HL-60 (cell line): ENCODE measurements around the gene SMAD7.

Experiments used
- DNase-seq, 2 experiments: peaks; one replicate each; pipeline ENCODE4 v3.0.0-alpha.2; 2010 to 2020; ENCODE audit warnings: low read depth in 1 of 2, low spot score in 1 of 2
- H3K27ac ChIP-seq: fragments of 250-450 bp; sonication (Bioruptor Pico); replicated peaks from 2 replicates; pipeline ENCODE4 v1.5.1; 2020; ENCODE audit warnings: mild to moderate bottlenecking, moderate library complexity
- H3K27me3 ChIP-seq: fragments of 250-450 bp; sonication (Bioruptor Pico); 2 replicates; pipeline ENCODE4 v1.5.1; 2021; ENCODE audit warnings: mild to moderate bottlenecking, moderate library complexity; ENCODE audit not compliant: insufficient read depth, poor library complexity, severe bottlenecking
- H3K4me3 ChIP-seq: replicated peaks from 2 replicates; pipeline ENCODE4 v1.5.1; 2011; ENCODE audit warnings: mild to moderate bottlenecking, control low read depth, low read length; ENCODE audit not compliant: insufficient read depth
- CTCF ChIP-seq: IDR thresholded peaks from one replicate; pipeline ENCODE4 v1.5.1; 2011; ENCODE audit warnings: low read length, control low read depth, inconsistent platforms; ENCODE audit not compliant: insufficient read depth
- GABPA ChIP-seq: IDR thresholded peaks from 2 replicates; pipeline ENCODE4 v1.6.1; 2012; ENCODE audit warnings: low read depth
- POLR2AphosphoS5 ChIP-seq: IDR thresholded peaks from 2 replicates; pipeline ENCODE4 v1.6.1; 2012; ENCODE audit warnings: low read depth
- REST ChIP-seq: IDR thresholded peaks from 2 replicates; pipeline ENCODE4 v1.6.1; 2012; ENCODE audit warnings: low read depth; ENCODE audit not compliant: insufficient replicate concordance
- SPI1 ChIP-seq: IDR thresholded peaks from 2 replicates; pipeline ENCODE4 v1.6.1; 2012; ENCODE audit warnings: low read depth, mild to moderate bottlenecking, borderline replicate concordance

The SMAD7 gene

GRCh38 chr18:48926420-48926857 is 24.3 kb downstream of the SMAD7 start:
- no peak overlapping the region for H3K4me3 ChIP-seq
- no peak for TF ChIP-seq GABPA
- no peak for TF ChIP-seq REST
- no peak for TF ChIP-seq POLR2AphosphoS5
- TF ChIP-seq CTCF, result no peak
- TF ChIP-seq SPI1, result no peak
- no peaks in the 10 kb centered on the region for H3K27me3 ChIP-seq
- H3K27ac ChIP-seq, result no peak overlapping the region
- no peak for DNase-seq

- H3K27ac ChIP-seq, result no peak overlapping the region
- TF ChIP-seq CTCF (no peak), SPI1 (no peak), GABPA (no peak), REST (no peak), POLR2AphosphoS5 (no peak)
- DNase-seq, result no peak
- no peaks in the 10 kb centered on the region for H3K27me3 ChIP-seq
- H3K4me3 ChIP-seq, result no peak overlapping the region
These were observed 25.3 kb downstream of the SMAD7 start for GRCh38 chr18:48925491-48925780.

GRCh38 chr18:48924630-48925490 is 25.9 kb downstream of the SMAD7 start:
- Histone ChIP-seq H3K27me3 (no peaks in the 10 kb centered on the region), H3K4me3 (no peak overlapping the region), H3K27ac (no peak overlapping the region)
- DNase-seq, result no peak
- no peak for TF ChIP-seq GABPA
- no peak for TF ChIP-seq POLR2AphosphoS5
- TF ChIP-seq SPI1, result no peak

GRCh38 chr18:48923746-48924629 is 26.8 kb downstream of the SMAD7 start:
- Histone ChIP-seq H3K4me3 (no peak overlapping the region), H3K27ac (no peak overlapping the region), H3K27me3 (no peaks in the 10 kb centered on the region)
- no peak for DNase-seq
- TF ChIP-seq REST (no peak), CTCF (no peak), POLR2AphosphoS5 (no peak), GABPA (no peak), SPI1 (no peak)
